ENCODE results near the gene NWD2. TPM values are rescaled to one million over a fixed set of nuclear protein-coding genes. Genes with fewer than 3 reads are reported as not detected.

Gene NWD2
- polyA plus RNA-seq, 1 donor (not counting 4 experiments of a cell fraction or from before 2014, with no cell fraction given) = 0.10 TPM

GRCh38 chr4:37393889-37394288 is 149.3 kb downstream of the NWD2 start:
- Histone ChIP-seq H3K9me1 (ENCODE audit: control insufficient read depth, extremely low read depth, insufficient read depth, low read length) (no peaks in the 10 kb centered on the region), H2AFZ (ENCODE audit: control insufficient read depth, low read length) (no peak overlapping the region), H3K9ac (ENCODE audit: control insufficient read depth, extremely low read depth, insufficient read depth, low read length) (no peak overlapping the region), H3K79me2 (ENCODE audit: control insufficient read depth, insufficient read depth, low read length) (no peaks in the 10 kb centered on the region), H3K4me3 (ENCODE audit: control insufficient read depth in 2 of 3, extremely low read depth in 1 of 3, insufficient read depth in 2 of 3, low read depth in 1 of 3, low read length in 3 of 3) (no peak overlapping the region), H3K9me3 (ENCODE audit: control insufficient read depth, low read depth, low read length) (no peaks in the 10 kb centered on the region), H3K36me3 (ENCODE audit: control insufficient read depth in 2 of 2, extremely low read depth in 1 of 2, insufficient read depth in 2 of 2, low read length in 2 of 2) (no peaks in the 10 kb centered on the region), H3K4me2 (ENCODE audit: control insufficient read depth, extremely low read depth, insufficient read depth, low read depth, low read length) (no peak overlapping the region), H3K27ac (ENCODE audit: control insufficient read depth, insufficient read depth, low read length) (no peak overlapping the region), H4K20me1 (ENCODE audit: control insufficient read depth, extremely low read depth, insufficient read depth, low read length) (no peaks in the 10 kb centered on the region), H3K27me3 (ENCODE audit: control insufficient read depth, extremely low read depth, insufficient read depth, low read length) (no peaks in the 10 kb centered on the region), H3K4me1 (ENCODE audit: control insufficient read depth, extremely low read depth, insufficient read depth, low read length) (no peaks in the 10 kb centered on the region)
- FAIRE-seq (no peak), DNase-seq (ENCODE audit: low read depth, low spot score) (no peak)
- TF ChIP-seq EZH2 (IDR thresholded peaks at IDR 0.05; ENCODE audit: low read length) = no peak
- TF ChIP-seq CTCF (optimal IDR thresholded peaks at IDR 0.05 in 1 of 3, IDR thresholded peaks at IDR 0.05 in 1 of 3, conservative IDR thresholded peaks at IDR 0.05 in 1 of 3; ENCODE audit: extremely low read depth in 1 of 3, insufficient read depth in 2 of 3, low read length in 3 of 3) = no peak
- dilution Hi-C loops (cut with MboI; ENCODE audit: extremely low pct_ligation_motif_present, low sequenced_read_pairs) = no loop called here

DNA sequence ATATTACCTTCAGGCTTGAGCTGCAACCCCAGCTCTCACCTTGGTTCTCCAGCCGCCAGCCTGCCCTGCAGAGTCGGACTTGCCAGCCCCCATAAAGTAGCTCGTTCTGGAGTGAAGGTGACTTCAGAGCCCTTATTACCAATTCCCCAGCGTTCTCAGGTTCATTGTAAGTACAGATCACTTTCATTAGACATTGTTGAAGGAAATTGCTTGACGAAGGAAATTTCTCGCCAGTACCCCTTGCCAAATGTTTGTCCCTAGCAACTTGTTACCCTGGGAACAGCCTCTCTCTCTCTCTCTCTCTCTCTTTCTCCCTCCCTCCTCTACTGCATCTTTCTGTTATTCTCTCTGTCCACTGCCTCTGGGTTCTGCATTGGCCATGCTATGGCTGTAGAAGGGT is 153.0 kb downstream of the NWD2 start:
- Histone ChIP-seq H3K9me1 (ENCODE audit: control insufficient read depth, extremely low read depth, insufficient read depth, low read length) (no peaks in the 10 kb centered on the region), H3K27ac (ENCODE audit: control insufficient read depth, insufficient read depth, low read length) (no peak overlapping the region), H3K79me2 (ENCODE audit: control insufficient read depth, insufficient read depth, low read length) (no peaks in the 10 kb centered on the region), H3K27me3 (ENCODE audit: control insufficient read depth, extremely low read depth, insufficient read depth, low read length) (no peaks in the 10 kb centered on the region), H3K4me2 (ENCODE audit: control insufficient read depth, extremely low read depth, insufficient read depth, low read depth, low read length) (no peak overlapping the region), H4K20me1 (ENCODE audit: control insufficient read depth, extremely low read depth, insufficient read depth, low read length) (no peaks in the 10 kb centered on the region), H3K9ac (ENCODE audit: control insufficient read depth, extremely low read depth, insufficient read depth, low read length) (no peak overlapping the region), H3K4me3 (ENCODE audit: control insufficient read depth in 2 of 3, extremely low read depth in 1 of 3, insufficient read depth in 2 of 3, low read depth in 1 of 3, low read length in 3 of 3) (no peak overlapping the region), H2AFZ (ENCODE audit: control insufficient read depth, low read length) (no peak overlapping the region), H3K4me1 (ENCODE audit: control insufficient read depth, extremely low read depth, insufficient read depth, low read length) (no peaks in the 10 kb centered on the region), H3K9me3 (ENCODE audit: control insufficient read depth, low read depth, low read length) (no peaks in the 10 kb centered on the region), H3K36me3 (ENCODE audit: control insufficient read depth in 2 of 2, extremely low read depth in 1 of 2, insufficient read depth in 2 of 2, low read length in 2 of 2) (no peaks in the 10 kb centered on the region)
- DNase-seq (ENCODE audit: low read depth, low spot score) (no peak), FAIRE-seq (no peak)
- dilution Hi-C loops (cut with MboI; ENCODE audit: extremely low pct_ligation_motif_present, low sequenced_read_pairs) = no loop called here
- TF ChIP-seq EZH2 (IDR thresholded peaks at IDR 0.05; ENCODE audit: low read length) = no peak
- TF ChIP-seq CTCF (optimal IDR thresholded peaks at IDR 0.05 in 1 of 3, IDR thresholded peaks at IDR 0.05 in 1 of 3, conservative IDR thresholded peaks at IDR 0.05 in 1 of 3; ENCODE audit: extremely low read depth in 1 of 3, insufficient read depth in 2 of 3, low read length in 3 of 3) = no peak

Data from keratinocyte (primary cell).